ENCODE data around the gene MLLT11.

DNA sequence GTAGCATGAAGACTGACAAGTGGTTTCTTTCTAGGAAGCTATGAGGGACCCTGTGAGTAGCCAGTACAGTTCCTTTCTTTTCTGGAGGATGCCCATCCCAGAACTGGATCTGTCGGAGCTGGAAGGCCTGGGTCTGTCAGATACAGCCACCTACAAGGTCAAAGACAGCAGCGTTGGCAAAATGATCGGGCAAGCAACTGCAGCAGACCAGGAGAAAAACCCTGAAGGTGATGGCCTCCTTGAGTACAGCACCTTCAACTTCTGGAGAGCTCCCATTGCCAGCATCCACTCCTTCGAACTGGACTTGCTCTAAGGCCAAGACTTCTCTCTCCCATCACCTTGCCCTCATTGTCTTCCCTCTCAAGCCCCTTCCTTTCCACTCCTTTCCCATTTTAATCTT lies 7.0 kb downstream of the MLLT11 start:
- TF ChIP-seq, protein P1, sequence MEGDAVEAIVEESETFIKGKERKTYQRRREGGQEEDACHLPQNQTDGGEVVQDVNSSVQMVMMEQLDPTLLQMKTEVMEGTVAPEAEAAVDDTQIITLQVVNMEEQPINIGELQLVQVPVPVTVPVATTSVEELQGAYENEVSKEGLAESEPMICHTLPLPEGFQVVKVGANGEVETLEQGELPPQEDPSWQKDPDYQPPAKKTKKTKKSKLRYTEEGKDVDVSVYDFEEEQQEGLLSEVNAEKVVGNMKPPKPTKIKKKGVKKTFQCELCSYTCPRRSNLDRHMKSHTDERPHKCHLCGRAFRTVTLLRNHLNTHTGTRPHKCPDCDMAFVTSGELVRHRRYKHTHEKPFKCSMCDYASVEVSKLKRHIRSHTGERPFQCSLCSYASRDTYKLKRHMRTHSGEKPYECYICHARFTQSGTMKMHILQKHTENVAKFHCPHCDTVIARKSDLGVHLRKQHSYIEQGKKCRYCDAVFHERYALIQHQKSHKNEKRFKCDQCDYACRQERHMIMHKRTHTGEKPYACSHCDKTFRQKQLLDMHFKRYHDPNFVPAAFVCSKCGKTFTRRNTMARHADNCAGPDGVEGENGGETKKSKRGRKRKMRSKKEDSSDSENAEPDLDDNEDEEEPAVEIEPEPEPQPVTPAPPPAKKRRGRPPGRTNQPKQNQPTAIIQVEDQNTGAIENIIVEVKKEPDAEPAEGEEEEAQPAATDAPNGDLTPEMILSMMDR (IDR thresholded peaks at IDR 0.05) = no peak
- no peak for TF ChIP-seq POLR2A (IDR thresholded peaks at IDR 0.05)

All from adrenal gland (tissue), 5 donors.